Measurements from ENCODE around the gene APOBEC3B.
A peak's percentile ranks its signal among the peaks of the same experiment; 100 is the strongest.
"Not testable (repeated sequence)": the region's sequence is repeated elsewhere in the genome, so short reads cannot be mapped to it uniquely, and the experiment has no call there.

Gene APOBEC3B

DNA sequence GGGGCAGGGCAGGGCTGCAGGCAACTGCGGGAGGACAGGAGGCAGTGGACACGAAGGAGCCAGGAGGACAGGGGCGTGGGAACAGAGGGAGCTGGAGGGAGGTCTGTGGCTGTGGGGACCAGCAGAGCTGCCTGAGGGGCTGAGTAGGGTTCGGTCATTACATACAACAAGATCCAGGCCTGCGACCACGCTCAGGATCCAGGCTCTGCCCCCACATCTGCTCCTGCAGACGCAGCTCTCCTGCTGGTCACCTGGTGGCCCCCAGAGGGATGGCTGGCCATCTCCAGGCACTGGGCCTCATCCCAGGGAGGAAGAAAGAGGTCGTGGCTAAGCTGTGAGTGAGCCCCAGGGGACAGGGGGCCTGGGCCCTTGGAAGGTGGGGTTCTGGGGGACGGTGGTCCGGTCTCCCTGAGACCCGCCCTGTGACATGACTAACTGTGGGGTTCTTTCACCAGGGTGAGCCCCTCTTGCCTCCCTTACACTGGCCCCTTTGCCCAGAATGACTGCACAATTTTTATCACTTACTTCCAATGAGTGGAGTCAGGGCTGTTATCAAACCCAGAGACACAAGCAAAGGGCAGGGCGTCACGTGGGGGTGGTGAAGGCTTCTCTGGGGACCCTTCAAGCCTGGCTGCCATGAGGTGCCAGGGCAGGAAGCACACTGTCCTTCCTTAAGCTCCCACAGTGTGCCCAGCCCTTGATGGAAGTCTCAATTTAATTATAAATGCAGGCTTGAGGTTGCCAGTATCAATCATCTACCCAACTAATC, 31.4 kb upstream of the APOBEC3B start:
- DNase-seq (ENCODE audit: low read depth in 2 of 2, low spot score in 1 of 2): no peak

DNA sequence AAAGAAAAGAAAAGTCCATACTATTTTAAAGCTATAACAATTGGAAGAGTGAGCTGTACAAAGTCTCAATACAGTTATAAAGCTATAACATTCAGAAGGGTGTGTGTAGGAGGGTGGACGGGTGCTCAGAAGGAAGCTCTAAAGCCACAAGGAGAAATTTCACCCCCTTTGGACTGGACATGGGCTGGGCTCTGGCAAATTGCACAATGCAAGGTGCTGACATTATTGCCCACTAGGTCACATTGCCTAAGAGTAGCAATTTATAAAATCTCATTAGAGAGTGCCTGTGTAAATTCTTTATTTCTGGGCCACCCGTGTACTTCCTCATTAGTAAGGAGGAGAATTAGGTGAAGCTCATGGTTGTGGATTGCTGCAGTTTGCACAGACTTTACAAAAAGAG, 30.4 kb upstream of the APOBEC3B start:
- no peak for DNase-seq (ENCODE audit: low read depth in 2 of 2, low spot score in 1 of 2)

DNA sequence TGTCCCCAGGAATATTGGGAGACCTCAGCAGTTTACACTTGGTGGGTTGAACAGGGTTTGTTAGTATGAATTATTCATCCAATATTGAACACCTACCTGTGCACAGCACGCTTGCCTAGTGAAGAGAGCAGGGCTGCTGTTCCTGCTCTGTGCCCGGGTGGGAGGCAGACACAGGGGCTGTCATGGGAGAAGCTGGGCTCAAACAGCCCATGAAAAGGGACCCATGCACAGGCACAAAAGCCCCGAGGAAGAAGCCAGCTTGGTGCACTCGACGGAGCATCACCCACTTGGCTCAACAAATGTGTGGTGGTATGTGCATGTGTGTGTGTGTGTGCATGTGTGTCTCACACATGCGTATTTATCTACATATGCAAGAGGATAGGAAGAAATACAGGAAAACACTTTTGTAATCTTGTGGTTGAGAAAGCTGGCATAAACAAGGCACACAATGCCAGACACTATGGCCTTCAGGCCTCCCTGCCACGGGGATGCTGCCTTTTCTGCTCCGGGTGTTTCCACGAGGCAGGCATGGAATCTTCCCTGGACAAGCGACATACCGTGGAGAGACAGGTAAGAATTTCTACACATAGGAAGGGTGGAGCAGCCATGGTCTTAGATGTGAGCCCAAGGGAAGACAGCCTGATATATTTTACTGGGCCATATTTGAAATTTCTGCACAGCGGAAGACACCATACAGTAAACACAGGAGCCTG, 29.7 kb upstream of the APOBEC3B start:
- no peak for DNase-seq (ENCODE audit: low read depth in 2 of 2, low spot score in 1 of 2)

GRCh38 chr22:38953091-38953490, 29.1 kb upstream of the APOBEC3B start:
- no peak for DNase-seq (ENCODE audit: low read depth in 2 of 2, low spot score in 1 of 2)

GRCh38 chr22:38953577-38954413, 28.4 kb upstream of the APOBEC3B start:
- DNase-seq (ENCODE audit: low read depth in 2 of 2, low spot score in 1 of 2): peak in 1 of 2 donors; percentile 21

DNA sequence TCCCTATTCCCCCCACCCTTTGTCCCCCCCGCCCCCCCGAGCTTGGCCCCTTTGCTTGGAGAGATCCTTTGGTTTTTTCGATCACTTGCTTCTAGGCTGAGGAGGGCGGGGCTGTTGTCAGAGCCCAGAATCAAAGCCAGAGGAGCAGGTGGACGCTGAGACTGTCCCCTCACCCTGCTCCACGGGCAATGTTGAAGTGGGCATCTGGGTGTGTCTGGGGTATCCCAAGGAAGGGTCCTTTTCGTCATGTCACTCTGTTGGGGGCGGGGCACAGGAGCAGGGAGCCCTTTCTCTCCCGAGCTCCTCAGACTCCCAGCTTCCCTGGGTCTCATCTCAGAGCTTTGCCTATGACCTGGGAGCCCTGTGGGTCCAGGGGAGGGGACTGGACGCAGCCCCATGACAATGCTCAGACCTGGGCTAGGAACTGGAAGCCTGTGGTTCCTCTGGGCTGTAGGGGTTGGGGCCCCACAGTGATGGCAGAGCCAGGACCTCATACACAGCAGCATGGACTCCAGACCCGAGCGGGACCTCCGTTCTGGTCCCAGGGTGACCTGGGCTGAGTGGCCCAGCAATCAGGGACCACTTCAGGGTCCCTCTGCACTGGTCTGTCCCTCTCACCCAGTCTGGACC, 27.6 kb upstream of the APOBEC3B start:
- no peak for DNase-seq (ENCODE audit: low read depth in 2 of 2, low spot score in 1 of 2)

GRCh38 chr22:38955250-38955905, 26.8 kb upstream of the APOBEC3B start:
- DNase-seq (ENCODE audit: low read depth in 2 of 2, low spot score in 1 of 2): no peak

- DNase-seq (ENCODE audit: low read depth in 2 of 2, low spot score in 1 of 2): no peak
Measured at GRCh38 chr22:38955926-38956325, 26.2 kb upstream of the APOBEC3B start.

DNA sequence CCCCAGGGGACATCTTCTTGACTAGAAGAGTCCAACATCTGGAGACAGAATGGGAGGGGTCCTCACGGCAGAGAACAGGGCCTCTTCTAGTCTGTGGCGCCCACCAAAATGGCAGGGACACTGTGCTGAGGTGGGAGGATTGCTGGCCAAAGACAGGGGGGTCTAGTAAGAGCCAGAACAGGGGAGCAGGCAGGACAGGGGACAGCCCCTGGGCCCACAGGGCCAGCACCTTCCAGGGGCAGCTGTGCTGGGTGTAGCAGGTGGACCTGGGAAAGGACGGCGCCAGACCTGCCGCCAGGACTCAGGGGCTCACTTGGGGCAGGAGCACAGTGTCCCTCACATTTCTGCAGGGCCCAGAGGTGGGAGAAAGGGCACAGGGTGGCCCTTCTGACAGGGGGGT, 25.6 kb upstream of the APOBEC3B start:
- DNase-seq (ENCODE audit: low read depth in 2 of 2, low spot score in 1 of 2): no peak

DNA sequence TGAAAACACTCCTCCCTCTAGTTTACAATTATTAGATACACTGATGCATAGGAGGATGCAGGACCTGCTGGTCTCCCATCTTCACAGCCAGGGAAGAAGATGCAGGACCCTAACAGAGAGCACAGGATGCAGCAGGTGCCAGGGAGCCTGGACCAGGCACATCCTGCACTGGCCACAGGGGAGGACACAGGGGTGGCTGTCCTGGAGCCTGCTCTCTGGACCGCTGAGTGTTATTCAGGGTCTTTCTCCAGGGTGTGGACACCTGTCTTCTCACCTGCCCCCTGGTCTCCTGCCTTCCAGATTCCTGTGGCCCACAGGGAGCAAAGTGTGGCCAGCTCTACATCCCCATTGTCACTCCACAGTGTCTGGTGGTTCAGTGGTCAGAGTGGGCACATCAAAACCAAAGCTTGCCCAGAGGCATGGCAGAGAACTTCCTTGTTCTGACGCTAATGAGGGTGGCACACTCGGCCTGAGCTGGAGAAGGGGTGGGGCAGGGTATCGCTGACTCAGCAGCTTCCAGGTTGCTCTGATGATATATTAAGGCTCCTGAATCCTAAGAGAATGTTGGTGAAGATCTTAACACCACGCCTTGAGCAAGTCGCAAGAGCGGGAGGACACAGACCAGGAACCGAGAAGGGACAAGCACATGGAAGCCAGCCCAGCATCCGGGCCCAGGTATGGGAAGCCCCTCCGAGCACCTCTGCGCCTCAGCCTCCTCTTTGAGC, 24.9 kb upstream of the APOBEC3B start, which contains the start of gene APOBEC3A:
TSS of gene APOBEC3A (plus strand) at position 564 of the 725 bp plus-strand sequence. CDS start at position 647, 83 bp downstream.
- no peak for DNase-seq (ENCODE audit: low read depth in 2 of 2, low spot score in 1 of 2)

GRCh38 chr22:38957808-38958650, 24.1 kb upstream of the APOBEC3B start:
- no peak for DNase-seq (ENCODE audit: low read depth in 2 of 2, low spot score in 1 of 2)

DNA sequence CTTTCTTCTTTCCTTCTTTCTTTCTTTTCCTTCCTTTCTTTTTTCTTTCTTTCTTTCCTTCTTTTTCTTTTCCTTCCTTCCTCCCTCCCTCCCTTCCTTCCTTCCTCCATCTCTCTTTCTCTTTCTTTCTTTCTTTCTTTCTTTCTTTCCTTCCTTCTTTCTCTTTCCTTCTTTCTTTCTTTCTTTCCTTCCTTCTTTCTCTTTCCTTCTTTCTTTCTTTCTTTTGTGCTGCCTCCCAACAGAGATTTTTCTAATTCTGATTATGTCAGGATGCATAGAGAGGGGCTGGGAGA, 23.6 kb upstream of the APOBEC3B start:
- not testable (repeated sequence) for DNase-seq (ENCODE audit: low read depth in 2 of 2, low spot score in 1 of 2)

DNA sequence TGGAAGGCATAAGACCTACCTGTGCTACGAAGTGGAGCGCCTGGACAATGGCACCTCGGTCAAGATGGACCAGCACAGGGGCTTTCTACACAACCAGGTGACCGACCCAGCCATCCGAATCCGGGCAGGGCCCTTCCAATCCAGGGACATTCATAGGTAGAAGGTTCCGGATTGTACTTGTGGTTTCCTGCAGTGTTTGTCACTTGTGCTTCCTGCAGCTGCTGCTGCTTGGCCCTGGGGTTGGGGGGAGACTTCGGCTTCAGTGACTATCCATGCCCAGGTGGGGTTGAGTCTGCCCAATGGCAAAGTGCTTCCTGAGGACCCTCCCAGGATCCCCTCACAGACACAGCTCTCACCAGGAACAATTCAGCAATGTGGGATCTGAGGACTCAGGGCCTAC, 22.6 kb upstream of the APOBEC3B start:
- DNase-seq (ENCODE audit: low read depth in 2 of 2, low spot score in 1 of 2): no peak

- DNase-seq (ENCODE audit: low read depth in 2 of 2, low spot score in 1 of 2): not testable (repeated sequence)
Measured at GRCh38 chr22:38960673-38961072, 21.5 kb upstream of the APOBEC3B start.

DNA sequence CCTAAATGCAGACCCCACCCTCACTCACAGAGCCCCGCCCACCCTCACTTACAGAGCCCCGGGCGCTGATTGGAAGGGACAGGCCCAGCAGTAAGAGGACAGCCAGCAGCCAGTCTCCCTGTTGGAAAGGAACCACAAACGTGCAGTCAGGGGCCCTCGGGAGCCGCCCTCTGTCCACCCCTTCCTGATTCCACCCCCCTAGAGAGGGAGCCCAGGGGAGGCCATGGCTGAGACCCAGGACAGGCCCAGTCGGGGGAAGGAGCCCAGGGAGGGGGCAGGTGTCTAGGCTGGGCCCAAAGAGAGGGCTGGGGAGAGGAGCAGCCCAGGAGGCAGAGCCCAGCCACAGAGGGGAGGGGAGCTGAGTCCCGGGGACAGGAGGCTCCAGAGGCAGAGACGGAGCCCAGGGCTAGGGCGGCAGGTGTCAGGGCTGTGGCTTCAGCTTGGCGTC, 18.8 kb upstream of the APOBEC3B start:
- not testable (repeated sequence) for DNase-seq (ENCODE audit: low read depth in 2 of 2, low spot score in 1 of 2)

GRCh38 chr22:38963872-38964271, 18.3 kb upstream of the APOBEC3B start:
- DNase-seq (ENCODE audit: low read depth in 2 of 2, low spot score in 1 of 2): no peak

DNA sequence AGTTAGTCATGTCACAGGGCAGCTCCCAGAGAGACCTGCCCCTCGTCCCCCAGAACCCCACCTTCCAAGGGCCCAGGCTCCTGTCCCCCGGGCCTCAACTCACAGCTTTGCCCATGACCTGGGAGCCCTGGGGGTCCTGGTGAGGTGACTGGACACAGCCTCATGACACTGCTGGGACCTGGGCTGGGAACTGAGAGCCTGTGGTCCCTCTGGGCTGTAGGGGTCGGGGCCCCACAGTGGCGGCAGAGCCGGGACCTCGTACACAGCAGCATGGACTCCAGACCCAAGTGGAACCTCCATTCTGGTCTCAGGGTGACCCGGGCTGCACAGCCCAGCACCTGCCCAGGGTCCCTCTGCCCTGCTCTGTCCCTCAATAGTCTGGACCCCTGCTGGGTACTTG, 17.8 kb upstream of the APOBEC3B start:
- no peak for DNase-seq (ENCODE audit: low read depth in 2 of 2, low spot score in 1 of 2)

GRCh38 chr22:38964989-38965388, 17.2 kb upstream of the APOBEC3B start:
- DNase-seq (ENCODE audit: low read depth in 2 of 2, low spot score in 1 of 2): no peak
